Stimulated activated naive CD4-positive, alpha-beta T cell treated with Interleukin-2 at 50 U/mL for 16 hours (primary cell): Measurements from ENCODE around the gene DOCK8.
"Not testable (repeated sequence)": the region's sequence is repeated elsewhere in the genome, so short reads cannot be mapped to it uniquely, and the experiment has no call there.

Experiments
- DNase-seq: peaks from one replicate; lab custom pipeline; 2025; lab: John Stamatoyannopoulos, UW

DOCK8 gene

GRCh38 chr9:224582-225520, 10.2 kb downstream of the DOCK8 start:
- no peak for DNase-seq

GRCh38 chr9:227860-228259, 13.2 kb downstream of the DOCK8 start:
- DNase-seq: no peak

GRCh38 chr9:228929-229695, 14.4 kb downstream of the DOCK8 start:
- DNase-seq: no peak

GRCh38 chr9:231625-232024, 17.0 kb downstream of the DOCK8 start:
- DNase-seq: not testable (repeated sequence)

- not testable (repeated sequence) for DNase-seq
These were observed 19.0 kb downstream of the DOCK8 start for GRCh38 chr9:233708-234107.

- no peak for DNase-seq
These were observed 22.6 kb downstream of the DOCK8 start for GRCh38 chr9:237141-237857.

GRCh38 chr9:237858-238345, 23.2 kb downstream of the DOCK8 start:
- no peak for DNase-seq

GRCh38 chr9:242461-243080, 27.9 kb downstream of the DOCK8 start:
- no peak for DNase-seq

- no peak for DNase-seq
These were observed 33.8 kb downstream of the DOCK8 start for GRCh38 chr9:248278-248961.

- DNase-seq: no peak
These were observed 34.4 kb downstream of the DOCK8 start for GRCh38 chr9:249025-249424.

GRCh38 chr9:250039-250438, 35.4 kb downstream of the DOCK8 start:
- DNase-seq: no peak

- no peak for DNase-seq
These were observed 36.0 kb downstream of the DOCK8 start for GRCh38 chr9:250625-251024.

- DNase-seq: no peak
These were observed 36.7 kb downstream of the DOCK8 start for GRCh38 chr9:251398-251797.

GRCh38 chr9:253539-253938, 38.9 kb downstream of the DOCK8 start:
- no peak for DNase-seq

GRCh38 chr9:254516-254915, 39.9 kb downstream of the DOCK8 start:
- DNase-seq: no peak

GRCh38 chr9:257957-258356, 43.3 kb downstream of the DOCK8 start:
- no peak for DNase-seq

GRCh38 chr9:259405-260404, 45.0 kb downstream of the DOCK8 start:
- DNase-seq: no peak

GRCh38 chr9:264231-264630, 49.6 kb downstream of the DOCK8 start:
- DNase-seq: no peak

GRCh38 chr9:265209-265870, 50.7 kb downstream of the DOCK8 start:
- DNase-seq: no peak
